Stimulated activated CD4-positive, alpha-beta T cell treated with anti-CD3 and anti-CD28 coated beads, TNF-alpha, amount 100 ng/mL, for 48 hours (primary cell): ENCODE measurements around the gene GUCY1A2.
"Not testable (repeated sequence)": the region's sequence is repeated elsewhere in the genome, so short reads cannot be mapped to it uniquely, and the experiment has no call there.

ENCODE experiments used
- DNase-seq, 3 donors: peaks; one replicate each; pipeline ENCODE4 v3.0.0-alpha.2; 2020; ENCODE audit warnings: low read depth in 3 of 3

Gene GUCY1A2

DNA sequence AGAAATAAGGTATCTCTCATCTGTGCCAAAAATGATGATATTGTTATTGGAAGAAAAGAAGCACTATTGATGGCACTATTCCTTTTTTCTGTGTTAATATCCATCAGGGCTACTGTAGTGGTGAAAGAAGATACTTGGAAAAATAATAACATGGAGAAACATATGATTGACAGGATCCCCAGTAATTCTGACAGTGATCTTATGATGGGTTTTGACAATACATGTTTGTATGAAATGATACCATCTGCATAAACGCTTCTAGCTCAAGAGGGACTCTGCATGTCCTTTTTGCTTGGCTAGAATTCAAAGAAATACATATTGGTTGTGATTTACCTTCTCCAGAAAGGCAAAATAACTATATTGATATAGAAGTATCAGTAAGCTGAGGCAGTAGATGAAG, 178.1 kb downstream of the GUCY1A2 start:
- DNase-seq, result no peak

DNA sequence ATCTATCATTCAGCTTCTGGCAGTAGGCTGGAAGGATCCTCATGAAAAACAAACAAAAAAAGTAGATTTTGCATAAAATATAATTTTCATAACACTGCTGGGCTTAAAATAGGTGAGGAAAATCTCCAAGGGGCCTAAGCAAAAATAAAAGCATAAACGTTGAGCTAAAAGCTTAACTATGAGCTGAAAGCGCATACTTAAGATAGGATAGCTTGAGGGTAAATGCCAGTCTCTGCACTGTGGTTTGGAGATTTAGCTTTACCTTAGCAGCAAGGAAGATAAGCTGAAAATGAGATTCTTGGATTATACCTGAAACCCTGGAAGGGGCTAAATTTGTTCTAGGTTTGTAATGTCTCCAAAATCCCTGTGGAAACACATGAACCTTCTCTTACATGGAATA, 183.7 kb downstream of the GUCY1A2 start:
- no peak for DNase-seq

DNA sequence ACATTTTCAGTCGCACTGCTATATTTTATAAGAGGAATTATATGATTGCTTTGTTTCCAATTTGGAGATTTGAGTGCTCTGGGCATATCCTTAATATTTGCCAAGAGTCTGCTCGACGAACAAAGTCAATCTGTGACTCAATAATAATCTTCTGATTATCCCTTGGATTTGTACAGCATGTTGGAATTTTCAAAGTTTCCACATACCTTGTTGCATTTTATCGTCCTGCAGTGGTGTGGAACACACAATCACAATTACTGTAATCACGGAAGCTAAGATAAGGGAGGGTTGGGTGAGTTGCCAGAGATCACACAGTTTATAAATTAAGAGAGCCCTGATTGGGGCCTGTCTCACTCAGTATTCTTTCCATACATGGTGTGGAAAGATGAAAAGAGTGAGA, 189.3 kb downstream of the GUCY1A2 start:
- no peak for DNase-seq

DNA sequence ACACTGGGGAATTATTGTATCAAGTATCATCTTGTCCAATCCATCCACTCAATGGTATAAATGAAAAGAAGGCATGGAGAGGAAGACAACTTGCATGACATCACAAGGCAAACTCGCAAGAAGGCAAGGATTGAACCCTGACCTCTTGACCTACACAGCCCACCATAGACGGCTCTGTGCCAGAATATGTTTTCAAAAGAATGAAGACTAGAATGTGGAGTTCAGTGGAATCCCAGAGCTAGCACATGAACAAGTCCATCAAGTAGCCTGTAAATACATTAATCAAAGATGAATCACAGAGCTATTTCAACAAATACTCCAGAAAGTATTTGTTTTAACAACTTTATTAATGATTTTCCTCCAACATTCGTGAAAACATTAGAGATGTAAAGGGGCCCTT, 189.7 kb downstream of the GUCY1A2 start:
- no peak for DNase-seq

DNA sequence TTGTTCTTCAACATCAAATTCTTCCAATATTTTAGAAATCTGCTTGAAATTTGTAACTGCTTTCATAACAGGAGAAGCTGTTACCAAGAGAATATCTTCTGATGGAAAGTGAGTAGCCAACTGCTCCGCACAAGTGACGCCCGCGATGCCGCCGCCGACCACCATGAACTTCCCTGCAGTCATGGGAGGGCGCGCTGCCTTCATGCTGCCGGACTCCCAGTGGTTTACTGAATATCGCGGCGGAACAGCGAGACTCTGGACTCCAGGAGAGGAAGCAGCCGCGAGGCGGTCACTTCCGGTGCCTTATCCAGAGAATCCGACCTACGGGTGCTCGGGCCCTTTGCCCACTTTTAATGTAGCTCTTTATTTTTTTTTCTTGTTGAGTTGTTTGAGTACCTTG, 190.6 kb downstream of the GUCY1A2 start:
- DNase-seq, result no peak

DNA sequence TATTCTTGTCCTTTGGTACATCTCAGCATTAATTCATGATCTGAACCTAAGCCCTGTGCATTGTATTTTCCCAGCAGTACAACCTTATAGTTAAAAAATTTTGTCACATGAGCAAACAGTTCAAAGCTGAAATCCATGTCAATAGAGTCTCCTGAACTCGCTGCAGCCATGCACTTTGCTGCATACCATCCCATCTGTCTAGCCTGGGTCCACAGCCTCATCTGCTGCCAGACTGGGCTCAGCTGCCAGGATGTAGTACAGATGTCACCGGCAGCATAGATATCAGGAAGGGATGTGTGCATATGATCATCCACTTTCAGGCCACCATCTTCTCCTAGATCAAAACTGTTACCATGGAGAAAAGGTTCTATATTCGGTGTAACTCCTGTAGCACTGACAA, 191.7 kb downstream of the GUCY1A2 start:
- DNase-seq, result not testable (repeated sequence)

DNA sequence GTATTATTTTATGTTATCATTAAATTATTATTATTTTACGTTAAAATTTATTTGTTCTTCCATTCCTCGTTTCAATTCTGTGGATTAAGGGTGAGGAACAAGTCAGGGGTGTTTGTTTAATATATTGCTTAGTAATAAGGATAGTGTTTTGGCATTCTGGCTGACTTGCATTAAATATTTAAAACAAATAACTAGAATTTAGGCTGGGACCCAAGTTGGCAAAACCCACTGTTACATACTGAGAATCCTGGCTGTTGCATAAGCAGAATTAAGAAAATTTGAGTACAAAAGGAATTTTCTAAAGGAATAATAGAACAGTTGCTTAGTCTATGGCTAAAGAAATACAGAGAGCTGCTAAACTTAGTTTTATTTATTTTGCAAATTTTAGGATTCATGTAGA, 196.4 kb downstream of the GUCY1A2 start:
- no peak for DNase-seq

DNA sequence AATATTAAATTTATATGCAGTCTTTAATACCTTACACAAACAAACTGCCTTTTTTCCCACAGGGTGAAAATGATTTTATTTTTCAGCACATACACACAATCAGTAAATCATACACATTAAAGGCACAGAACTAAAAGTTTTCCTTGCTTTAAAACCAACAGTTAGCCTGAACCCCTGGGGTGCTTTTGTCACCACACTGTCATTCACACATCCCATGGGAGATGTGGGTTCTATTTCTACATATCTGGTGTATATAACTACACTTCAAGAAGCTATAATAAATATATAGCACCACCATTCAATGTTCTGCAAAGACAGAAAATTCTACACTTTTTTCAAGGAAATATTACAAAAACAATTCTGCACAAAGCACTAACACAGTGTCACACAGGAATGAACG, 197.0 kb downstream of the GUCY1A2 start:
- DNase-seq, result no peak

DNA sequence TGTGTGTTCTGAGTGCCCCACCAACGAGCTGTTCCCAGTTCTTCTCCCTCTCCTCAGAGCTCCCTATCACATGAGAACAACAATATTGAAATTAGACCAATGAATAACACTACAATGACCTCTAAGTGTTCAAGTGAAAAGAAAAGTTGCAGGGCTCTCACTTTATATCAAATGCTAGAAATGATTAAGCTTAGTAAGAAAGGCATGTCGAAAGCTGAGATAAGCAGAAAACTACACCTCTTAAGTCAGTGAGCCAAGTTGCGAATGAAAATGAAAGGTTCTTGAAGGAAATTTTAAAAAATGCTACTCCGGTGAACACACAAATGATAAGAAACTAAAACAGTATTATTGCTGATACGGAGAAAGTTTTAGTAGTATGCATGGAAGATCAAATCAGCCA, 199.8 kb downstream of the GUCY1A2 start:
- DNase-seq, result no peak

DNA sequence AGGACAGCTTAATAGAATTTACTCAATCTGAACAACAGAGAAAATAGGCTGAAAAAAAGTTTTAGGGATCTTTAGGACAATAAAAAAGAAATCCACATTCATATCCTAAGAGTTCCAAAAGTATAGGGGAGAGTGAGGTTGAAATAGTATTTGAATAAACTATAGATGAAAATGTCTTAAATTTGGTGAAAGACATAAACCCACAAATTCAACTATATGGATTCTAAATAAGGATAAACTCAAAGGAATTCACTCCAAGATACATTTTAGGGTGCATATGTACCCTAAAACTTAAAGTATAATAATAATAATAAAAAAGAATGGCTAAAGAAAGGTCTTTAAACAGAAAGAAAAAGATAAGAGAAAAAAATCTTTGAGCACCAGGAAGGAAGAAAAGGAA, 203.1 kb downstream of the GUCY1A2 start:
- no peak for DNase-seq

DNA sequence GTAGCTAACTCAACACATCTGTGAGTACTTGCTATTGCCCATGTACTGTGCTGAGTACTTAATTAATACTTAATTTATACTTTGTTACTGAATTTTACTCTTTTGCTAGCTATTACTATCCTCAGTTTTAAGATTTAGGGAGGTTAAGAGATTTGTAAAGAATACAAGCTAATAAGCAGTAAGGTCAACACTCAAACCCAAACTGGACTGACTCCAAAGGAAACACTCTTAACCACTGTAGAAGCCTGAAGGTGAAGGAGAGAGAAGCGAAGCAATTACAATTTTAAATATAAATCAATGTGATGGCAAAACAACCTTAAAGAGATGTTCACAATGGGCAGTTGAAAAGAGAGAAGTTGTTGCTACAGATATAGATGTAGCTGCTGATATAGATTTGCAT, 204.5 kb downstream of the GUCY1A2 start:
- no peak for DNase-seq

DNA sequence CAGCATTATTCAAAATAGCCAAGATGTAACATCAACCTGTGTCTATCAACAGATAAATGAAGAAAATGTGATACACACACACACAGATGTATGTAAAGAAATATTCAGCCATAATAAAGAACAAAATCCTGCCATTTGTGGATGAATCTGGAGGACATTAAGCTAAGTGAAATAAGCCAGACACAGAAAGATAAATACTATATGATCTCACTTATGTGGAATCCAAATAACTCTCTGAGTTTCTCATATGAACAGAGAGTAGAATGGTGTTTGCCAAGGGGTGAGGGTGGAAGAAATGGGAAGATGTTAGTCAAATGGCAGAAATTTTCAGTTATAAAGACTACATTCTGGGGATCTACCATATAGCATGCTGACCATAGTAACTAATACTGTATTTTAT, 224.2 kb downstream of the GUCY1A2 start:
- no peak for DNase-seq

DNA sequence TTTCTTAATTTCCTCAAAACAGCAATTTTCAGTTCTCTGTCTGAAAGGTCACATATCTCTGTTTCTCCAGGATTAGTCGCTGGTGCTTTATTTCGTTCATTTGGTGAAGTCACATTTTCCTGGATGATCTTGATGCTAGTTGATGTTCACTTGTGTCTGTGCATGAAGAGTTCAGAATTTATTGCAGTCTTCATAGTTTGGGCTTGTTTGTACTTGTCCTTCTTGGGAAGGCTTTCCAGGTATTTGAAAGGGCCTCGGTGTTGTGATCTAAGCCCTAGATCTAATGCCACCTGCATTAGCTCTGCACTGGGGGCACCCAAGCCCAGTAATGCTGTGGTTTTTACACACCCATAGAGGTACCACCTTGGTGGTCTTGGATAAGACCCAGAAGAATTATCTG, 228.9 kb downstream of the GUCY1A2 start:
- DNase-seq, result no peak

DNA sequence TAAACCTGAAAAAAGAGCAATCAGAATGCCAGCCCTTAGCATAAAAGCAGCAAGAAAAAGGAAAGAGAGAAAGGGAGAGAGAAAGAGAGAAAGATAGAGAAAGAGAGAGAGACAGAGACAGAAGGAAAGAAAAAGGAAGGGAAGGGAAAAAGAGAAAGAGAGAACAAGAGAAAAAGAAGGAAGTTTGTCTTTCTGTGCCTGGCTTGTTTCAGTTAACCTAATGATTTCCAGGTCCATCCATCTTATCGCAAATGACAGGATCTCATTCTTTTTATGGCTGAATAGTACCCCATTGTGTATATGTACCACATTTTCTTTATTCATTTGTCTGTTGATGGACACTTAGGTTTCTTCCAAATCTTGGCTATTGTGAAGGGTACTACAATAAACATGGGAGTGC, 230.8 kb downstream of the GUCY1A2 start:
- no peak for DNase-seq

DNA sequence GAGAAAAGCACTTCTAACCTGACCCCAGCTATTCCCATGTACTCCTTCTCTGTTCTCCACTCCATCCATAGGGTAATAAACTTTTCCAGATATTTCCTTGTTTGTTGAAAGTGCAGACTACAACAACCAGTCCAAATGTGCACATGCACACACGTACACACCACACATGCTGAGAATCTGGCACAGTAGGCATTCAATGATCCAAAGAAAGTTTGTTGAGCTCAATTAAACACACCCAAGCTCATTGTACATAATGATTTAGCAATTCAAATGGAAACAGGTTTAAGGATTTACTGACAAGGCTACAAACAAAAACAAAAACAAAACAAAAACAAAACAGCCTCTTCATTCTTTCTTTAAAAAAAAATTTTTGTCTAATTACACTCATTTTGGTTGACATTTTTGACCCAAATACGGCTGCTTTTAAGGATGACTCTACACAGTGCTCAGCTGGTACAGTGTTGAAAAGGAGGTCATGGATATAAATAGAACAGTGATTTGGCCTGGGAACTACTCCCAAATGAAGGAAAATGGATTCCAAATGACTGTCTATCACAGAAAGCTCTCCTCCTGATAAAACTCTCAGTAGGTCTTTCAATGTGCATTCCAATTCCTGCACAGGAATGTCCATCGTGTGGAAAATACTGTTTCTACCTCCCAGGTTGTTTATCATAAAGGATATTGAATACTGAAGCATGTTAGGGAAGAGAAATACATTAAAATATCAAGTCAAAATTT, 232.2 kb downstream of the GUCY1A2 start:
- DNase-seq, result no peak

DNA sequence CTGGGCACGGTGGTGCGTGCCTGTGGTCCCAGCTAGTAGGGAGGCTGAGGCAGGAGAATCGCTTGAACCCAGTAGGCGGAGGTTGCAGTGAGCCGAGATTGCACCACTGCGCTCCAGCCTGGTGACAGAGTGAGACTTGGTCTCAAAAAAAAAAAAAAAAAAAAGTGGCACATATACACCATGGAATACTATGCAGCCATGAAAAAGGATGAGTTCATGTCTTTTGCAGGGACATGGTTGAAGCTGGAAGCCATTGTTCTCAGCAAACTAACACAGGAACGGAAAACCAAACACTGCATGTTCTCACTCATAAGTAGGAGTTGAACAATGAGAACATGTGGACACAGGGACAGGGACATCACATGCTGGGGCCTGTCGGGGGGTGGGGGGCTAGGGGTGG, 241.0 kb downstream of the GUCY1A2 start:
- DNase-seq, result not testable (repeated sequence)

DNA sequence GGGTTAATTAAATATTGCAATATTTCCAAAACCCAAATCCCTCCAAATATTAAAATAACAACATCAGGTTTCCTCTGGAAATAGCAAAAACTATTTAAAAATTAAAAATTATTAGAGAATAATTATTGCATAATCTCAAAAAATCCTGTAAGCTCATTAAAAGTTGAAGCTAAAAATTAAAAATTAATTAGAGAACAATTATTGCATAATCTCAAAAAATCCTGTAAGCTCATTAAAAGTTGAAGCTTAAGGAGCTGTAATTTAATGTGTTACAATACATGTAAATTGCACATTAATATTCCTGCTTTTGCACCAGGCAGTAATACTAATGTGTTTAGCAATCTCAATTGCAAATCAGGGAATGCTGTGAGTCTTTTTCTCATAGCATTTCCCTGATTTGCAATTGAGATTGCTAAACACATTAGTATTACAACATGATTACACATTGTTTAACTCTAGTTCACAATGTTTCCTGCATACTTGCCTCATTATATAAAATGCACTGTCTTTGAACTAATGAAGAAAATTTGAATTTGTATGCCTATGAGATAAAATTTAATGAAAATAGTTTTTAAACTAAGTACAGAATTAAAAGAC, 247.7 kb downstream of the GUCY1A2 start:
- no peak for DNase-seq

DNA sequence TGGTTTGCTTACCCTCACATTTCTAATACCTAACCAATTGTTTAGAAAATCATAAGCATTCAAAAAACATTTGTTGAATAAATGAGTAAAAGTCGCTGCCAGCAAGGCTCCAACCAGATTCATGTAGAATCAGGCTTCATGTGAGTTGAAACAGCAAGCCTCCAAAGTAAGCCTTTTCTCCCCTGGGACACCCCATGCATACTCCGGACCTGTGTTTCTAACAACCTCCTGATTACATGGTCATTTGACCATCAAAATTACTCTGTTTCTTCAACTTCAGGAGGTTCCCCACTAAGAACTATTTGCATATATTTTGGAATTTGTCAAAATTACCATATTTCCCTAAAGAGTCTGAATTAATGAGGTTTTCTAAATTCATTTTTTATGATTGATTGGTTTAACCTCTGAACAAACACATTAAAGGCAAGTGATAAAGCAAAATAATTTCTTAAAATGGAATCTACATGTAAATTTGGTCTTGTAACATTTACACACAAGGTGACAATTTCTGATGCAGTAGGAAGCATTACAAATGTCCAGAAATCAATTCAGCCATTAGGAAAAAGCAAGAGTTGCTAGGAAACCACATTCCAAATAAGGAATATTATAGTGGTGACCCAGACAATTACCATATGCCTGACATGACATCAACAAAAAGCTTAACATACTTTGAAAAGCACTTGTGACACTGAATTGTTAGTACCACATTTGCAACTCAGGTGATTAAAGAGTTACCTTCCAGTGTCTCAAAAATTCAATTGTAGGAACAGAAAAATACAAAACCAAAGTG, 252.6 kb downstream of the GUCY1A2 start:
- DNase-seq, result no peak

DNA sequence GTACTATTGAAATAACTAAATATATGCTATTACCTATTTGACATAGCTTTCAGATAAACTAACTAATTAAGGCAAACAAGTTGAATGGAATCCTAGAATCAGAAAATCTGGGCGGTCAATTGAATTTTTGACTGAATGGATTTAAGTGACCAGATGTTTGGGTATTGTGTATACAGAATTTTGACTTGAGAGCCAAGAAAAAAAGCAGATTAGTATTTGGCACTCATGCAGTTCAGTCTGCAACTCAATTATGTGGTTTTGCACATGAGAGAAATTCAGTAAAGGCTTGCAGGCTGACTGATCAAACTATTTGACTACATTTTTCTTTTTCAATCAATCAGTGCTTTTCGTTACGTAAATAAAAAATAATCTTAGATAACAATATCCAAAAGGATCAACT, 254.8 kb downstream of the GUCY1A2 start:
- no peak for DNase-seq

DNA sequence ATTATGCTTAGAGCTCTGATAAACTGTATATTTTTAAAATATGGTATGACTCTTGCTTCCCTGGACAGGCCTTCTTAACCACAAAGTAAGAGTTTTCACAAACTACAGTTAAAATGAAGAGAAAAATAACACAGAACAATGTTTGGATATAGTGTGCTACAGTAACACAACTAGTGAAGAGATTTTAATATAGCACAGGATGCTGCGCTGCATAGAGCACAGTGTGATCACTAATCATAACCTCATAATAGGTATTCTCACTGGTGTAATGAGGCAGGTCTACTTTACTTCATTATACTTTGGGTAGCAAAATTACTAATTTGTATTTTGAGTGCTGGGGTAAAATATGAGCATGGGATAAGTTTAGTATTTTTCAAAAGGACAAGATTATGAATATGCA, 256.5 kb downstream of the GUCY1A2 start:
- no peak for DNase-seq

DNA sequence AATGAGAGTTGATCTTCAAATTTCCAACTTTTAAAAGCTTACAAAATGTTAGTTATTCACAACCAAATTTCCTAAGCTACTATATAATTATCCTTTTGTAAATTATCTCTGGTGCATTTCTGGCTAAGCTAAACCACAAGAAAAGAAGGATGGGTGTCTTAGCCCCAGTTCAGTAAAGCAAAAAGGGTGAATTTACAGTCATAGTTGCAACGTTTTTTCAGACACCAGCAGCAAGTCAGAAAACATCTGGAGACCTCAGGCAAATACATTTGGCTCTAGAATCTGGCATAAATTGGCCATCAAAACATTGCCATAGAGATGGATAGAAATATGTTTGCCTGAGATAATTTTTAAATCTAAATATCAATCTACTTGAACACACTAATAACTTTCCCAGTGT, 257.0 kb downstream of the GUCY1A2 start:
- no peak for DNase-seq

DNA sequence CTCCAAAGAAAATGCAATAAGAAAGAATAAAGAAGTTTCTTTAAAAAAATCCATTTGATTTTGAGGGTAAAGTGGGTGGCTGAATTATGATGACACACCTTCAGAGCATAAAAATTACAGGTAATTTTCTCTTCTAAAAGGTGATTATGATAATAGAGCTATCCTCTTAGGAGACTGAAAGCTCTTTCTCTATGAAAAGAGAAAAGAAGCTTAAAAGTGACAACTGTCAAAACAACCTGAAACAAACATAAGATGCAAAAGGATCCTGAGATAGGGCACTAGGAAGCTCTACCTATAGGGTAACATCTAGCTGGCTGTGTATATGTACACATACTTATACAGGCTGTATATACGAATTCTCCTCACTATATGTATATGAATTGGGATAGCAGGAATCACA, 270.2 kb downstream of the GUCY1A2 start:
- DNase-seq, result no peak

DNA sequence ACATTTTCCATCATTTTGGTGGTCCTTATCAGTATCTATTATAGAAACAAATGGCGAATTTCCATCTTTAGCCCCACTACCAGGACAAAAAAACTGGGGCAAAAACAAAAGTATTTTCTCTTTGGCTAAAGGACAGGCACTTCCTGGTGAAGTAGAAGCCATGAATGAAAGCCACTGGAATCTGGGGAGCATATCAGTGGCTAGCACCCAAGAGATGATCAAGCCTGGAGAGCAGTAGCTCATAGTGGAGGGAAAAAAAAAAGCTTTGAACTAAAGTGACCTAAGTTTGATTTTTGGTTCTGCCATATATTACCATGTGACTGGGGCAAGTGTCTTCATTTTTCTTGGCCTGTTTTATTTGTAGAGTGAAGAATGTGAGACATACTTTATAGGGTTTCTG, 272.3 kb downstream of the GUCY1A2 start:
- no peak for DNase-seq
